Islet precursor cell (in vitro differentiated cells): ENCODE measurements around the gene ANKRD28.
"Not testable (repeated sequence)": the region's sequence is repeated elsewhere in the genome, so short reads cannot be mapped to it uniquely, and the experiment has no call there.

Experiments used
- DNase-seq: peaks from one replicate; pipeline ENCODE4 v3.0.0-alpha.2; 2018

ANKRD28 gene

GRCh38 chr3:15801298-15801697, 3.5 kb upstream of the ANKRD28 start:
- DNase-seq, result no peak

GRCh38 chr3:15800780-15801179, 3.0 kb upstream of the ANKRD28 start:
- no peak for DNase-seq

- DNase-seq, result no peak
Observed at GRCh38 chr3:15800327-15800726, 2.5 kb upstream of the ANKRD28 start.

GRCh38 chr3:15798533-15799245, 910 bp upstream of the ANKRD28 start:
- no peak for DNase-seq

GRCh38 chr3:15796771-15797641, 773 bp downstream of the ANKRD28 start:
- peak; percentile 61 for DNase-seq

GRCh38 chr3:15796331-15796730, 1.4 kb downstream of the ANKRD28 start:
- no peak for DNase-seq

- no peak for DNase-seq
Observed at GRCh38 chr3:15795651-15796308, 2.0 kb downstream of the ANKRD28 start.

GRCh38 chr3:15794842-15795650, 2.7 kb downstream of the ANKRD28 start:
- DNase-seq, result no peak

- DNase-seq, result no peak
Observed at GRCh38 chr3:15794303-15794771, 3.4 kb downstream of the ANKRD28 start.

GRCh38 chr3:15791525-15791924, 6.3 kb downstream of the ANKRD28 start:
- DNase-seq, result no peak

- DNase-seq, result no peak
Observed at GRCh38 chr3:15787941-15788340, 9.8 kb downstream of the ANKRD28 start.

GRCh38 chr3:15787526-15787925, 10.3 kb downstream of the ANKRD28 start:
- no peak for DNase-seq

- no peak for DNase-seq
Observed at GRCh38 chr3:15783361-15783969, 14.3 kb downstream of the ANKRD28 start.

GRCh38 chr3:15782429-15782828, 15.3 kb downstream of the ANKRD28 start:
- DNase-seq, result no peak

GRCh38 chr3:15781637-15782402, 16.0 kb downstream of the ANKRD28 start:
- no peak for DNase-seq

- no peak for DNase-seq
Observed at GRCh38 chr3:15781131-15781530, 16.6 kb downstream of the ANKRD28 start.

- no peak for DNase-seq
Observed at GRCh38 chr3:15779111-15779510, 18.7 kb downstream of the ANKRD28 start.

GRCh38 chr3:15778332-15778858, 19.4 kb downstream of the ANKRD28 start:
- no peak for DNase-seq

GRCh38 chr3:15774931-15775560, 22.7 kb downstream of the ANKRD28 start:
- DNase-seq, result not testable (repeated sequence)

GRCh38 chr3:15771444-15771843, 26.3 kb downstream of the ANKRD28 start:
- no peak for DNase-seq
